HepG2 (cell line): Measurements from ENCODE around the gene ZNF213. TPM values are rescaled to one million over a fixed set of nuclear protein-coding genes. Genes with fewer than 3 reads are reported as not detected.

Experiments
- ARHGAP35 ChIP-seq: sonication (generic); formaldehyde crosslinking; IDR thresholded peaks from 2 replicates; pipeline ENCODE4 v1.9.0; 2022; ENCODE audit warnings: mild to moderate bottlenecking, inconsistent platforms, moderate library complexity, missing genetic modification reagents, borderline replicate concordance
- ELF1 ChIP-seq: sonication (generic); formaldehyde crosslinking; IDR thresholded peaks from 2 replicates; pipeline ENCODE4 v1.4.0; 2020; ENCODE audit warnings: missing genetic modification reagents
- FOSL1 ChIP-seq: sonication (generic); formaldehyde crosslinking; IDR thresholded peaks from 2 replicates; pipeline ENCODE4 v1.9.0; 2021; ENCODE audit warnings: missing genetic modification reagents, borderline replicate concordance
- JUND ChIP-seq: sonication (generic); formaldehyde crosslinking; IDR thresholded peaks from 2 replicates; pipeline ENCODE4 v1.8.0; 2022; ENCODE audit warnings: mild to moderate bottlenecking, missing genetic modification reagents
- NCOR1 ChIP-seq: fragments of 200-600 bp; sonication (generic); IDR thresholded peaks from 2 replicates; pipeline ENCODE4 v1.7.0; 2017; ENCODE audit warnings: antibody characterized with exemption, low read length, borderline replicate concordance
- NFKB2 ChIP-seq: sonication (generic); formaldehyde crosslinking; IDR thresholded peaks from 2 replicates; pipeline ENCODE4 v1.4.0; 2020; ENCODE audit warnings: missing genetic modification reagents, borderline replicate concordance
- SOX13 ChIP-seq, 3 experiments: fragments of 450-650 bp in 1 of 3; sonication (generic) in 1 of 3; formaldehyde crosslinking in 1 of 3; IDR thresholded peaks in 2 of 3; conservative IDR thresholded peaks in 1 of 3; 2 replicates each; pipeline versions ENCODE4 v1.5.0 to v1.6.1; 2016 to 2020; ENCODE audit warnings: antibody characterized with exemption in 1 of 3, mild to moderate bottlenecking in 1 of 3, missing compliant biosample characterization in 1 of 3, missing genetic modification reagents in 1 of 3, moderate library complexity in 1 of 3
- ZNF138 ChIP-seq: sonication (generic); formaldehyde crosslinking; IDR thresholded peaks from 2 replicates; pipeline ENCODE4 v1.5.0; 2020; ENCODE audit warnings: mild to moderate bottlenecking, low read depth, missing genetic modification reagents
- ZNF17 ChIP-seq: sonication (generic); formaldehyde crosslinking; IDR thresholded peaks from 2 replicates; pipeline ENCODE4 v1.5.0; 2020; ENCODE audit warnings: mild to moderate bottlenecking, missing genetic modification reagents
- ZNF292 ChIP-seq: sonication (generic); formaldehyde crosslinking; IDR thresholded peaks from 2 replicates; pipeline ENCODE4 v1.8.1; 2022; ENCODE audit warnings: mild to moderate bottlenecking, low read depth, missing genetic modification reagents, borderline replicate concordance
- ZNF34 ChIP-seq: sonication (generic); formaldehyde crosslinking; IDR thresholded peaks from 2 replicates; pipeline ENCODE4 v1.4.0; 2020; ENCODE audit warnings: mild to moderate bottlenecking, missing genetic modification reagents, borderline replicate concordance
- ZNF569 ChIP-seq: sonication (generic); formaldehyde crosslinking; IDR thresholded peaks from 2 replicates; pipeline ENCODE4 v1.5.0; 2020; ENCODE audit warnings: mild to moderate bottlenecking, missing genetic modification reagents, moderate library complexity, borderline replicate concordance
- ZNF672 ChIP-seq: sonication (generic); formaldehyde crosslinking; IDR thresholded peaks from 2 replicates; pipeline ENCODE4 v1.8.1; 2022; ENCODE audit warnings: missing genetic modification reagents
- polyA plus RNA-seq, 8 experiments: library from polyadenylated mRNA; depleted of rRNA in 3 of 8; stranded (reverse) in 7 of 8; unstranded in 1 of 8; fragments of >200 nt; fragmentation: Illumina TruSeq in 4 of 8; extraction: Trizol in 4 of 8; gene quantifications; 2 replicates each; pipeline versions ENCODE4 v1.2.1 to v1.2.3, GENCODE V29; 2011 to 2016; ENCODE audit warnings: low read depth in 4 of 8, missing spikeins in 1 of 8, mixed read lengths in 1 of 8; ENCODE audit not compliant: insufficient read depth in 1 of 8
- total RNA-seq, 5 experiments: library from RNA; depleted of rRNA; stranded (reverse); fragments of >200 nt; fragmentation: Illumina TruSeq; extraction: Trizol; gene quantifications; 2 replicates each; pipeline ENCODE4 v1.2.3, GENCODE V29; 2016; ENCODE audit warnings: low read depth in 1 of 5
- TF ChIP-seq, protein P1 (sequence below): IDR thresholded peaks from 2 replicates; pipeline ENCODE4 v1.6.1; 2018; ENCODE audit warnings: missing genetic modification reagents, mild to moderate bottlenecking, missing compliant biosample characterization
- TF ChIP-seq, protein P2 (sequence below): sonication (generic); formaldehyde crosslinking; IDR thresholded peaks from 2 replicates; pipeline ENCODE4 v1.5.1; 2020; ENCODE audit warnings: mild to moderate bottlenecking, missing genetic modification reagents
- TF ChIP-seq, protein P3 (sequence below): fragments of 450-650 bp; IDR thresholded peaks from 2 replicates; pipeline ENCODE4 v1.6.1; 2017; ENCODE audit warnings: mild to moderate bottlenecking
- TF ChIP-seq, protein P4 (sequence below): sonication (generic); formaldehyde crosslinking; conservative IDR thresholded peaks from 2 replicates; pipeline ENCODE4 v1.8.0; 2022; ENCODE audit warnings: missing genetic modification reagents

The ZNF213 gene
- total and polyA plus RNA-seq, 2 of the 13 experiments (the other 11 are each of a cell fraction or from before 2014, with no cell fraction given), result 0.59 to 0.97 TPM

DNA sequence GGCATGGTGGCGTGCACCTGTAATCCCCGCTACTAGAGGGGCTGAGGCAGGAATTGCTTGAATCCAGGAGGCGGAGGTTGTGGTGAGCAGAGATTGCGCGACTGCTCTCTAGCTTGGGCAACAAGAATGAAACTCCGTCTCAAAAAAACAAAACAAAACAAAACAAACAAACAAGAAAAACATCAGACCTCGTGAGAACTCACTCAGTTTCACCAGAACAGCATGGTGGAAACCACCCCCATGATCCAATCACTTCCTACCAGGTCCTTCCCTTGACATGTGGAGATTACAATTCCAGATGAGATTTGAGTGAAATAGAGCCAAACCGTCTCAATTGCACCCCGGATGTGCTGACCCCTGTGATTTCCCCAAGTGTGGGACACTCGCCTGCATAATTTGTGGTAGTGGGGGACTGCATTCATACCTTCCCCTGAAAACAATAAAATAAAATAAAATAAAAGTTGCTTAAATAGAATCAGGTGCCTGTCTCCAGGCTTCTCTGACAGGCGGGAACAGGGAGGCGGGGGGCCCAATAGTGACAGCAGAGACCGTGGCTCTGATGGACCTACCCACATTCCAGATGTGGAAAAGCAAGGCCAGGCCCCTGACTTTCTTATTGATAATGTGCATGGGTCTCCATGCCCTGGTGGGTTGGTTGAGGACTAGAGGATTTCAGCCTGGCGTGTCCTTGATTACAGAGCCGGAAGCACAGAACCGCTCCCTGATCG lies 48.8 kb upstream of the ZNF213 start (continued):
- TF ChIP-seq, protein P1, sequence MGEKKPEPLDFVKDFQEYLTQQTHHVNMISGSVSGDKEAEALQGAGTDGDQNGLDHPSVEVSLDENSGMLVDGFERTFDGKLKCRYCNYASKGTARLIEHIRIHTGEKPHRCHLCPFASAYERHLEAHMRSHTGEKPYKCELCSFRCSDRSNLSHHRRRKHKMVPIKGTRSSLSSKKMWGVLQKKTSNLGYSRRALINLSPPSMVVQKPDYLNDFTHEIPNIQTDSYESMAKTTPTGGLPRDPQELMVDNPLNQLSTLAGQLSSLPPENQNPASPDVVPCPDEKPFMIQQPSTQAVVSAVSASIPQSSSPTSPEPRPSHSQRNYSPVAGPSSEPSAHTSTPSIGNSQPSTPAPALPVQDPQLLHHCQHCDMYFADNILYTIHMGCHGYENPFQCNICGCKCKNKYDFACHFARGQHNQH, result no peak
- TF ChIP-seq FOSL1 (CRISPR knock-in tag), result no peak
- no peak for TF ChIP-seq JUND (CRISPR knock-in tag)
- no peak for TF ChIP-seq ZNF17 (CRISPR knock-in tag)
- TF ChIP-seq ELF1 (CRISPR knock-in tag), result peak; percentile 66; the same call in 1 of the 2 replicates
- TF ChIP-seq ARHGAP35 (CRISPR knock-in tag), result no peak
- no peak for TF ChIP-seq ZNF292 (CRISPR knock-in tag)
- no peak for TF ChIP-seq NFKB2 (CRISPR knock-in tag)
- TF ChIP-seq, protein P2, sequence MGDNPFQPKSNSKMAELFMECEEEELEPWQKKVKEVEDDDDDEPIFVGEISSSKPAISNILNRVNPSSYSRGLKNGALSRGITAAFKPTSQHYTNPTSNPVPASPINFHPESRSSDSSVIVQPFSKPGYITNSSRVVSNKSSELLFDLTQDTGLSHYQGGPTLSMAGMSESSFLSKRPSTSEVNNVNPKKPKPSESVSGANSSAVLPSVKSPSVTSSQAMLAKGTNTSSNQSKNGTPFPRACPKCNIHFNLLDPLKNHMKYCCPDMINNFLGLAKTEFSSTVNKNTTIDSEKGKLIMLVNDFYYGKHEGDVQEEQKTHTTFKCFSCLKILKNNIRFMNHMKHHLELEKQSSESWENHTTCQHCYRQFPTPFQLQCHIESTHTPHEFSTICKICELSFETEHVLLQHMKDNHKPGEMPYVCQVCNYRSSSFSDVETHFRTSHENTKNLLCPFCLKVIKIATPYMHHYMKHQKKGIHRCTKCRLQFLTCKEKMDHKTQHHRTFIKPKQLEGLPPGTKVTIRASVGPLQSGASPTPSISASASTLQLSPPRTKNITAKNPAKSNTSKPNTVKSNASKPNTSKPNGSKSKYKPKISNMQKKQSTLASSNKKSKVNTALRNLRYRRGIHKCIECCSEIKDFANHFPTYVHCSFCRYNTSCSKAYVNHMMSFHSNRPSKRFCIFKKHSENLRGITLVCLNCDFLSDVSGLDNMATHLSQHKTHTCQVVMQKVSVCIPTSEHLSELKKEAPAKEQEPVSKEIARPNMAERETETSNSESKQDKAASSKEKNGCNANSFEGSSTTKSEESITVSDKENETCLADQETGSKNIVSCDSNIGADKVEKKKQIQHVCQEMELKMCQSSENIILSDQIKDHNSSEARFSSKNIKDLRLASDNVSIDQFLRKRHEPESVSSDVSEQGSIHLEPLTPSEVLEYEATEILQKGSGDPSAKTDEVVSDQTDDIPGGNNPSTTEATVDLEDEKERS (CRISPR knock-in tag), result no peak
- TF ChIP-seq ZNF569 (CRISPR knock-in tag), result no peak
- TF ChIP-seq, protein P3, sequence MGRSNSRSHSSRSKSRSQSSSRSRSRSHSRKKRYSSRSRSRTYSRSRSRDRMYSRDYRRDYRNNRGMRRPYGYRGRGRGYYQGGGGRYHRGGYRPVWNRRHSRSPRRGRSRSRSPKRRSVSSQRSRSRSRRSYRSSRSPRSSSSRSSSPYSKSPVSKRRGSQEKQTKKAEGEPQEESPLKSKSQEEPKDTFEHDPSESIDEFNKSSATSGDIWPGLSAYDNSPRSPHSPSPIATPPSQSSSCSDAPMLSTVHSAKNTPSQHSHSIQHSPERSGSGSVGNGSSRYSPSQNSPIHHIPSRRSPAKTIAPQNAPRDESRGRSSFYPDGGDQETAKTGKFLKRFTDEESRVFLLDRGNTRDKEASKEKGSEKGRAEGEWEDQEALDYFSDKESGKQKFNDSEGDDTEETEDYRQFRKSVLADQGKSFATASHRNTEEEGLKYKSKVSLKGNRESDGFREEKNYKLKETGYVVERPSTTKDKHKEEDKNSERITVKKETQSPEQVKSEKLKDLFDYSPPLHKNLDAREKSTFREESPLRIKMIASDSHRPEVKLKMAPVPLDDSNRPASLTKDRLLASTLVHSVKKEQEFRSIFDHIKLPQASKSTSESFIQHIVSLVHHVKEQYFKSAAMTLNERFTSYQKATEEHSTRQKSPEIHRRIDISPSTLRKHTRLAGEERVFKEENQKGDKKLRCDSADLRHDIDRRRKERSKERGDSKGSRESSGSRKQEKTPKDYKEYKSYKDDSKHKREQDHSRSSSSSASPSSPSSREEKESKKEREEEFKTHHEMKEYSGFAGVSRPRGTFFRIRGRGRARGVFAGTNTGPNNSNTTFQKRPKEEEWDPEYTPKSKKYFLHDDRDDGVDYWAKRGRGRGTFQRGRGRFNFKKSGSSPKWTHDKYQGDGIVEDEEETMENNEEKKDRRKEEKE, result no peak
- TF ChIP-seq ZNF34 (CRISPR knock-in tag), result no peak
- TF ChIP-seq NCOR1, result no peak
- TF ChIP-seq, protein P4, sequence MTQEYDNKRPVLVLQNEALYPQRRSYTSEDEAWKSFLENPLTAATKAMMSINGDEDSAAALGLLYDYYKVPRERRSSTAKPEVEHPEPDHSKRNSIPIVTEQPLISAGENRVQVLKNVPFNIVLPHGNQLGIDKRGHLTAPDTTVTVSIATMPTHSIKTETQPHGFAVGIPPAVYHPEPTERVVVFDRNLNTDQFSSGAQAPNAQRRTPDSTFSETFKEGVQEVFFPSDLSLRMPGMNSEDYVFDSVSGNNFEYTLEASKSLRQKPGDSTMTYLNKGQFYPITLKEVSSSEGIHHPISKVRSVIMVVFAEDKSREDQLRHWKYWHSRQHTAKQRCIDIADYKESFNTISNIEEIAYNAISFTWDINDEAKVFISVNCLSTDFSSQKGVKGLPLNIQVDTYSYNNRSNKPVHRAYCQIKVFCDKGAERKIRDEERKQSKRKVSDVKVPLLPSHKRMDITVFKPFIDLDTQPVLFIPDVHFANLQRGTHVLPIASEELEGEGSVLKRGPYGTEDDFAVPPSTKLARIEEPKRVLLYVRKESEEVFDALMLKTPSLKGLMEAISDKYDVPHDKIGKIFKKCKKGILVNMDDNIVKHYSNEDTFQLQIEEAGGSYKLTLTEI (CRISPR knock-in tag), result no peak
- no peak for TF ChIP-seq SOX13 (IDR thresholded peaks at IDR 0.05)
- TF ChIP-seq SOX13 (CRISPR knock-in tag; conservative IDR thresholded peaks at IDR 0.05 in 1 of 2, IDR thresholded peaks at IDR 0.05 in 1 of 2), result no peak
- TF ChIP-seq ZNF138 (CRISPR knock-in tag), result no peak
- no peak for TF ChIP-seq ZNF672 (CRISPR knock-in tag)
